DND-41 (cell line): ENCODE data around the gene KIF17.

Experiments used
- ATAC-seq: fragments of 200-7000 bp; cut with Tn5 transposase; 3 replicates; pipeline ENCODE4 v1.9.1; 2021; ENCODE audit warnings: low read depth; ENCODE audit not compliant: insufficient read depth
- DNase-seq: peaks from one replicate; pipeline ENCODE4 v3.0.0-alpha.2; 2020
- H2AFZ ChIP-seq: 2 replicates; pipeline ENCODE4 v1.6.0; 2012; ENCODE audit warnings: low read depth, low read length
- H3K27ac ChIP-seq: 2 replicates; pipeline ENCODE4 v1.5.1; 2012; ENCODE audit warnings: low read length, inconsistent platforms
- H3K27me3 ChIP-seq: fragments of 200-600 bp; sonication (generic); 2 replicates; pipeline ENCODE4 v1.6.0; 2012; ENCODE audit warnings: low read length, mild to moderate bottlenecking, inconsistent platforms; ENCODE audit not compliant: insufficient read depth, poor library complexity
- H3K36me3 ChIP-seq: 2 replicates; pipeline ENCODE4 v1.5.1; 2012; ENCODE audit warnings: low read length, inconsistent platforms; ENCODE audit not compliant: insufficient read depth
- H3K4me1 ChIP-seq: 2 replicates; pipeline ENCODE4 v1.5.1; 2012; ENCODE audit warnings: mild to moderate bottlenecking, low read length; ENCODE audit not compliant: insufficient read depth
- H3K4me2 ChIP-seq: 2 replicates; pipeline ENCODE4 v1.6.0; 2012; ENCODE audit warnings: mild to moderate bottlenecking, moderate library complexity, low read length, inconsistent platforms; ENCODE audit not compliant: insufficient read depth
- H3K4me3 ChIP-seq, 2 experiments: fragments of 200-600 bp in 1 of 2; shearing (Covaris generic) in 1 of 2; 2 replicates each; pipeline ENCODE4 v1.5.1; 2012 to 2016; ENCODE audit warnings: inconsistent platforms in 2 of 2, low read length in 2 of 2, mild to moderate bottlenecking in 2 of 2, low read depth in 1 of 2, moderate library complexity in 1 of 2
- H3K79me2 ChIP-seq: 2 replicates; pipeline ENCODE4 v1.6.0; 2012; ENCODE audit warnings: low read length, inconsistent platforms; ENCODE audit not compliant: insufficient read depth
- H3K9ac ChIP-seq: 2 replicates; pipeline ENCODE4 v1.6.0; 2012; ENCODE audit warnings: low read depth, mild to moderate bottlenecking, inconsistent platforms, low read length, moderate library complexity
- H3K9me3 ChIP-seq: 2 replicates; pipeline ENCODE4 v1.5.1; 2012; ENCODE audit warnings: low read length, moderate library complexity, mild to moderate bottlenecking, inconsistent platforms; ENCODE audit not compliant: insufficient read depth, severe bottlenecking
- H4K20me1 ChIP-seq: 2 replicates; pipeline ENCODE4 v1.6.0; 2012; ENCODE audit warnings: low read length; ENCODE audit not compliant: insufficient read depth
- CTCF ChIP-seq: IDR thresholded peaks from 2 replicates; pipeline ENCODE4 v1.5.1; 2012; ENCODE audit warnings: borderline replicate concordance, low read length, moderate library complexity, mild to moderate bottlenecking; ENCODE audit not compliant: poor library complexity, severe bottlenecking; ENCODE audit errors: extremely low read depth
- EZH2 ChIP-seq: IDR thresholded peaks from 3 replicates; pipeline ENCODE4 v1.6.1; 2012; ENCODE audit warnings: borderline replicate concordance, low read depth, mild to moderate bottlenecking, moderate library complexity, low read length, inconsistent platforms; ENCODE audit not compliant: severe bottlenecking

KIF17 gene

DNA sequence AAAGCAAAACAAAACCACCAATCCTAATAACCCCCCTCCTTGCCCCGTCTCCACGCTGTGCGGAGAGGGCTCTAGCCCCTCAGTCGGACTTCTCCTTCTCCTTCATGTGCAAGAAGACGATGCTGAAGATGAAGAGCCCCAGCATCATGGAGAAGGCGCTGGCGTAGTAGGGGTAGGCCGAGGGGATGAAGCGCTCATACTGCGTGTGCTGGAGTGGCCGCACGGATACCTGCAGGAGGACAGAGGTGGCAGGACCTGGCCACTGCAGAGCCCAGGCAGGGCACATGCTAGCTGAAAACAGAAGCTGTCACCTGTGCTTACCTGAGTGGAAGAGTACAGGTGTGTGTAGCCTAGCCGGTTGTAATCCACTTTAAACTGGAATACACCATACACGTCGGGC, 65.5 kb downstream of the KIF17 start:
- no peak overlapping the region for H3K4me3 ChIP-seq

GRCh38 chr1:20648946-20649345, 68.9 kb downstream of the KIF17 start:
- H3K36me3 ChIP-seq = peaks cover 58% of the 10 kb centered on the region
- H3K9ac ChIP-seq = no peak overlapping the region
- no peak for ATAC-seq

More for the DNA sequence above, 65.5 kb downstream of the KIF17 start:
- Histone ChIP-seq H4K20me1 (peaks cover 39% of the 10 kb centered on the region), H3K4me2 (no peak overlapping the region), H3K27ac (no peak overlapping the region), H3K27me3 (no peaks in the 10 kb centered on the region), H3K9ac (no peak overlapping the region), H3K9me3 (no peaks in the 10 kb centered on the region), H3K79me2 (peaks cover 13% of the 10 kb centered on the region), H2AFZ (no peak overlapping the region), H3K36me3 (peaks cover 87% of the 10 kb centered on the region), H3K4me1 (no peaks in the 10 kb centered on the region)
- DNase-seq = no peak
- no peak for ATAC-seq
- no peak for TF ChIP-seq EZH2
- no peak for TF ChIP-seq CTCF

GRCh38 chr1:20648438-20648837, 69.4 kb downstream of the KIF17 start:
- no peak overlapping the region for H3K9ac ChIP-seq
- H3K4me2 ChIP-seq = no peak overlapping the region
- H3K79me2 ChIP-seq = no peaks in the 10 kb centered on the region
- TF ChIP-seq CTCF (no peak), EZH2 (no peak)
- H3K4me3 ChIP-seq = no peak overlapping the region
- DNase-seq (no peak), ATAC-seq (no peak)
- peaks cover 11% of the 10 kb centered on the region; the same call in 1 of the 2 replicates for H4K20me1 ChIP-seq
- no peaks in the 10 kb centered on the region for H3K4me1 ChIP-seq
- no peak overlapping the region for H2AFZ ChIP-seq
- no peaks in the 10 kb centered on the region for H3K9me3 ChIP-seq
- peaks cover 54% of the 10 kb centered on the region for H3K36me3 ChIP-seq
- no peaks in the 10 kb centered on the region for H3K27me3 ChIP-seq
- H3K27ac ChIP-seq = no peak overlapping the region

More at GRCh38 chr1:20648946-20649345, 68.9 kb downstream of the KIF17 start:
- H3K27ac ChIP-seq = no peak overlapping the region
- H2AFZ ChIP-seq = no peak overlapping the region
- H3K4me1 ChIP-seq = no peaks in the 10 kb centered on the region
- no peaks in the 10 kb centered on the region for H3K27me3 ChIP-seq
- no peaks in the 10 kb centered on the region for H3K9me3 ChIP-seq
- no peaks in the 10 kb centered on the region for H3K79me2 ChIP-seq
- H3K4me3 ChIP-seq = no peak overlapping the region
- peaks cover 11% of the 10 kb centered on the region; the same call in 1 of the 2 replicates for H4K20me1 ChIP-seq
- no peak overlapping the region for H3K4me2 ChIP-seq
- no peak for TF ChIP-seq CTCF
- TF ChIP-seq EZH2 = no peak
- no peak for DNase-seq

DNA sequence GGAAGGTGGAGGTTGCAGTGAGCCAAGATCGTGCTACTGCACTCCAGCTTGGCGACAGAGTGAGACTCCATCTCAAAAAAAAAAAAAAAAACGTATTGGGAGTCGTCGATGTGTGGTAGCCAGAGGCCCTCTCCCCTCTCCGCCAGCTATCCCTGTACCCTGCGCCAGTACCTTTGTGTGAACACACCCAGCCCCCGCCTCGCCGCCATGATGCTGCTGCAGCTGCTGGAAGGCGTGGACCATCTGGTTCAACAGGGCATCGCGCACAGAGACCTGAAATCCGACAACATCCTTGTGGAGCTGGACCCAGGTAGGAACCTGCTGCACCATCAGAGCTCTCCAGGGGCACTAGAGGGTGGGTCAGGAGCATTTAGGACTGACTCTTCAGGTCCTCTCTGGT, 72.4 kb downstream of the KIF17 start:
- Histone ChIP-seq H3K9ac (no peak overlapping the region), H3K27me3 (no peaks in the 10 kb centered on the region), H2AFZ (no peak overlapping the region), H3K27ac (no peak overlapping the region), H3K36me3 (peaks cover 31% of the 10 kb centered on the region), H4K20me1 (peaks cover under 1% of the 10 kb centered on the region; the same call in 1 of the 2 replicates), H3K4me1 (no peaks in the 10 kb centered on the region), H3K4me2 (no peak overlapping the region), H3K4me3 (no peak overlapping the region), H3K79me2 (no peaks in the 10 kb centered on the region), H3K9me3 (no peaks in the 10 kb centered on the region)
- ATAC-seq (no peak), DNase-seq (no peak)
- no peak for TF ChIP-seq EZH2
- no peak for TF ChIP-seq CTCF
